HG03175 (cell line): ENCODE results near the gene CIAO2B.
"Not testable (repeated sequence)": the region's sequence is repeated elsewhere in the genome, so short reads cannot be mapped to it uniquely, and the experiment has no call there.

ENCODE experiments used
- ATAC-seq: cut with Tn5 transposase; IDR thresholded peaks from one replicate; pipeline ENCODE4 v1.9.1; 2021; ENCODE audit warnings: mild to moderate bottlenecking, moderate library complexity; ENCODE audit not compliant: unreplicated experiment

The CIAO2B gene

DNA sequence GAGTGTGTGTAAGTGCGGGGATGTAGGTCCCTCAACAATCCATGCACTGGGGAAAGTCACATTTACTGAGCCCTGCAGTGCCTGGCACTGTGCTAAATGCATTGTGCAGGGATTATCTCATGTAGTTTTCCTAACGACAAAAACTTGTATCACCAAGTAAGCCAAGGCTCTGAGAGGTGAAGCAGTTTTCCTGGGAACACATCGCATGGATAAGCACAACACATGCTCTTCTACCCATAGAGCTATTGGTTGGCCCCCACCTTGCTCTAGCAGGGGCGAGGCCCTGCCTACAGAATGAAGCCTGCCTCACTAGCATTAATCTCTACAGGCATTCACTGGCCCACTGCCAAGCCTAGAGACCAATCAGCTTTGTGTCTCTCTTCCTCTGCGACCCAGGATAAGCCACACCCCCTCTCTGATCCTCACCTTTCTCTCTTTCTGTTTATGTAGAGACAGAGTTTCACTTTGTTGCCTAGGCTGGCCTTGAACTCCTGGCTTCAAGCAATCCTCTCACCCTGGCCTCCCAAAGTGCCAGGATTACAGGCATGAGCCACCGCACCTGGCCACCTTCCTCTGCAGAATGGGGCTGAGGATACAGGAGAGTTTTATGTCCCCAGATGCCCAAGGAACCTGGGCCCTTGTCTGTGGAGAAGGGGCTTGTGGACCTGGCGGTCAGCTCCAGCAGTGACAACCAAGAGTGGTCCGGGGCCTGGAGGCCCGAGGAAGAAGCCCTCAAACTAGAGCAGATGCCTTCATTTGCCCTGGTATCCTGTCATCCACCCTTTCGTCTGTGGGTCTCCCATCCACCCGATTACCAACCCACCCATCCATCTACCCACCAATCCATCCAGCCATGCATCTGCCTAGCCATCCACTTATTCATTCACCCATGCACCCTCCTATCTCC, 28.3 kb downstream of the CIAO2B start:
- ATAC-seq = no peak

DNA sequence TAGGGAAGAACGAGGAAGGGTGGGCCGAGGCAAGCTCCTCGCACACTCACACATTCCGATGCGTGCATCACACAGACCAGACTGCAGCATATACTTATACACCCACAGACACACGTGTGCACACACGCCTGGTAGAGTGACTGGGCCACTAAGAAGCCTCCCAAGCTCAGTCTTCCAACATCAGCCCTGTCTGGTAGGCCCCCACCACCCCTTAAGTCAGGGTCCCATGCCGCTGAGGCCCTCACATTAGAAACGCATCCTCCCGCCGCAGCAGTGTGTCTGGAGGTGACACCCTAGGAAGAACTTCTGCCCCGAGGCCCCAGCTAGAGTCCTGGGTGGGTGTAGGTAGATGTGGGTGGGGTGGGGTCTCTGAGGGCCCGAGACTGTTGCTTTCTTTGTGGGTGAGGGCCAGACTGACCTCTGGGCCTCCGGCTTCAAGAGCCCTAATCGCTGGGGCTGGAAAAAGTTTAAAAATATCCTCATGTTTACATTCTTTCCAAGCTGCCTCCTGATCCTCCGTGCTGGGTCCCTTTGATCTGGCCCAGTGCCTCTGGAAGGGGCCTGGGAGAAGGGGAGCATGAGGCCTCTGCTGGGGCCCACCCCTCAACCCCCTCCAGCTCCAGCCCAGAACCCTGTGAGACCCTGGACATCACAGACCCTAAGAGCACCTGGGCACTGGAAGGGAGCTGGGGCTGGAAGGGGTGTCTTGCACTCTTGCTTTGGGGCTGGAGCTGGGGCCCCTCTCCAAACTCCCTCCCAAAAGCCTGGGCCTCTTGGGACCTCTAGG, 29.2 kb downstream of the CIAO2B start:
- no peak for ATAC-seq

DNA sequence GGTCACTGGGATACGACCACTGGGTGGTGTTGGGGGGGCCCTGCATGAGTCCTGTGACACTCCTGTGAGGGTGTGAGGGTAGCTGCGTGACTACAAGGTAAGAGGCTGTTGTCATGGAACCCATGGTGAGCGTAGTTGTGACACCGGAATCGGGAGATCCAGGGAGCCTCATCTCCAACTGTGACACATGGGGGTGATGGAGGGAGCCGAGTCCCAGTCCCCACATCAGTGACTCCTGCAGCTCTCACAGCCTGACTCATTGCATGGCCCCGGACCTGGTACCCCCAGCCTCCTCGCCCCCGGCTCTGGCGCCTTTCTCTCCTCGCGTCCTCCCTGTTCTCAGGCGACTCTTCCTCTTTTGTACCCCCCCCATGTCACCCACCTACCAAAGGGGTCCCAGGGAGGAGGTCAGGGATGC, 29.8 kb downstream of the CIAO2B start:
- no peak for ATAC-seq

DNA sequence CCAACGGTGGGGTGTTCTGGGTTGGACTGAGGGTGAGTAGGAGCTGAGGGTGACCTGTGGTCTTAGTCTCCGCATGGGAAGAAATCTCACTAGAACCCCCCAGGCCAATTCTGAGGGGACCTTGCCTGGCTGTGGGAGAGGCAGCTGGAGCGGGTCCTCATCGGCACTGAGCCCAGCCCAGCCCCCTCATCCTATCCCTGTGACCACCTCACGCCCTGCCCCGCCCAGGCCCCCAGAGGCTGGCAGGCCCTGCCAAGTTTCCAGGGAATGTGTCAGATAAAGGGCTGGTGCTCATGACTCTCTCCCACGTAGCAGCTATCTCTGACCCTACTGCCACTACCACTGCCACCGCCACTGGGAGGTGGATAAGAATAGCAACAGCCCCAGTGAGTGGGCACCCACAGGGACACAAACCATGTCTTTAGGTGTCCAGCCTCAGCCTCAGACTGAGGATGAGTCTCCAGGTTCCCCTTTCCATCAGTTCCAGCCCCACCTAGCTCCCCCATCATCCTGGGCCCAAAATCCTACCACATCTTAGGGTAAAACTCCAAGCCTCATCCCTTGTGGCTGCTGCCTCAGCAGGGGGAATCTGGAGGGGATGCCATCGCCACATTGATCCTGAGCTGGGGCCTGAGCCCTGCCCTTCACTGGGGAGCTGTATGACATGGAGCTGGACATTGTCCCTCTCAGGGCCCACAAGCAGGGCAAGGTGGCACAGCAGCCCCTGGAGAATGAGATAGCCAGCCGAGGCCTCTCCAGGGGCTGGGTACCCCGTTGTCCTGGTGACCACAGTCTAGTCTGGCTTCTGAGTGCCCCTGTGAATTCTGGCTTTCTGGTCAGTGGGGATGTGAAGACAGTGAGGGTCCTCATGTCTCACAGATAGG, 30.4 kb downstream of the CIAO2B start:
- no peak for ATAC-seq

DNA sequence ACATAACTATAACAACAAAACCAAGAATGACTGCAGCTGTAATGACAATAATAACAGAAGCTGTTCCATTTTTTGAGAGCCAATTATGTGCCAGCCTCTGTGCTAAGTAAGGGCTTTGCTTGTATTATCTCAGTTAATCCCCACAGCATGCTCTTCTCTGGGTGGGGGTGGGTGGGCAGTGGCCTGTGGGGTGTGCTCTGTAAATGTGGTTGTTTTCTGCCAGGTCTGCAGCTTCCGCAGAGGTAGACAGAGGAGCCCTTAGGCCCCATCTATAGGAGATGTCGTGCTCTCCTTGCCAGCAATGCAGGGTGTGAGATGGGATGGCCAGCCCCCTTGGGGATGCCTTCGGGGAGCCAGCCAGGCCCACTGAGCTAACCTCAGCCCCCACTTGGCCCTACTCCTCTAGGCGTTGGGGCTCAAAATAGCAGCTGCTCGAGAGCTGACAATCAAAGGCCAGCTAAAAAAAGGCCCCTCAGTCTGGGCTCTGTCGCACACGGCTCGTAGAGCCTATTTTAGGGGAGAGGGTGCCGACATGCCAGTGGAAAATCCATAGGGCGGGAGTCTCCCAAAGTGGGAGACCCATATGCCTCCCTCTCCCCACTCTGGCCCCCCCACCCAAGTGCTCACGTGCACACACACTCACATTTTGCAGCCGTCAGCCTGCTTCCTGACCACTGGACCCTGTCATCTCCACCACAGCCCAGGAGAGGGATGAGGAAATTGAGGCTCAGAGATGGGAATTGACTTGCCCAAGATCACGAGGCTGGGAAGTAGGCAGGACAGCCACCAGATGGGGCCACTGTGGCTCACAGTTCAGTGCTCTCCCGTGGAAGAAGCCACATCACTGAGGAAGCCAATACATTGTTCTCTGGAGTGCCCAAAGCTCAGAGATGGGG, 31.3 kb downstream of the CIAO2B start:
- no peak for ATAC-seq

DNA sequence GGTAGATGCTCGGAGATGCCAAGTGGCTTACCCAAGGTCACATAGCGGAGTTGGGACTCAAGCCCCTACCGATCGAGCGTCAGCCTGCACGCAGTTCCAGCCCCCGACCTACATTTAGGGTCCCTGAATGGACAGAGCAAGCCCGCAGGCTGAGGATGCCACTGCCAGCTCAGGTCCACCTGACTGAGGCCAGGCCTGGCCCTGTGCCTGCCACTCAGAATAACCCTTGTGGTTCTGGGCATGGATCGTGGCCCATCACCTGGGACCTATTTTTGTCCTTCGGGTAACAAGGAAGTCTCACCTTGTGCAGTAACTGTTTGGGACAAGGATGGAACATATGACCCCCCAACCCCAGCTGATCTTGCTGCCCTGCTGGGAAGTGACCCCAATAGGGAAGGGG, 32.6 kb downstream of the CIAO2B start:
- ATAC-seq = no peak

DNA sequence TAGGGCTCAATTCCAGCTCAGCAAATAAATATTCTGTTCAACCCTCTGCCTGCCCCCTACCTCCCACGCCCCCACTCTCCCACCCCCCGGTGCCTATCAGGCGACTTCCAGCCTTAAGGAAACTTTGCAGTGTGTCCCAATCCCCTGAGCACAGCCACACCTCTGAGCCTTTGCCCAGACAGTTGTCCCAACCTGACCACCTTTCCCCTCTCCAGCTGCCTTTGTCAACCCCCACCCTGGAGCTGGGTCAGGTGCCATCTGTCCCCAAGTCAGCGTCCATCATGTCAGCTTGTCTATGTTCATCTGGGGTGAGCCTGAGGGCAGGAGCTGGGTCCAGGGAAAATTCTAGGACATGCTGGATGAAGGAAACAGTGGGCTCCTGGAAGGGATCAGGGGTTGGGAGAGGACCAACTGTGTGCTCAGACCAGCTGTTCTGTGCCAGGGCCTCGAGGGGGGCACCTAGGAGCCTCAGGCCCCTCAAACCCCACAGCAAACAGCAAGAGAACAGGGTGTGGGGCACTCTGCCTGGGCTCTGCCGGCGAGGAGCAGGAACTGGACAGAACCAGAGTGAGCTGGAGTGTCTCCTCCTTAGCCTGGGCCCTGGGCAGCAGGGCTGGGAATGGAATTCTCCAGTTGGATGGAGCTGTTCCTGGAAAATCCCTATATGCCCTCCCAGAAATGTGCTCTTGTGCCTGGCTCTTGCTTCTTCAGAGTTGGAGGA, 33.3 kb downstream of the CIAO2B start:
- no peak for ATAC-seq

DNA sequence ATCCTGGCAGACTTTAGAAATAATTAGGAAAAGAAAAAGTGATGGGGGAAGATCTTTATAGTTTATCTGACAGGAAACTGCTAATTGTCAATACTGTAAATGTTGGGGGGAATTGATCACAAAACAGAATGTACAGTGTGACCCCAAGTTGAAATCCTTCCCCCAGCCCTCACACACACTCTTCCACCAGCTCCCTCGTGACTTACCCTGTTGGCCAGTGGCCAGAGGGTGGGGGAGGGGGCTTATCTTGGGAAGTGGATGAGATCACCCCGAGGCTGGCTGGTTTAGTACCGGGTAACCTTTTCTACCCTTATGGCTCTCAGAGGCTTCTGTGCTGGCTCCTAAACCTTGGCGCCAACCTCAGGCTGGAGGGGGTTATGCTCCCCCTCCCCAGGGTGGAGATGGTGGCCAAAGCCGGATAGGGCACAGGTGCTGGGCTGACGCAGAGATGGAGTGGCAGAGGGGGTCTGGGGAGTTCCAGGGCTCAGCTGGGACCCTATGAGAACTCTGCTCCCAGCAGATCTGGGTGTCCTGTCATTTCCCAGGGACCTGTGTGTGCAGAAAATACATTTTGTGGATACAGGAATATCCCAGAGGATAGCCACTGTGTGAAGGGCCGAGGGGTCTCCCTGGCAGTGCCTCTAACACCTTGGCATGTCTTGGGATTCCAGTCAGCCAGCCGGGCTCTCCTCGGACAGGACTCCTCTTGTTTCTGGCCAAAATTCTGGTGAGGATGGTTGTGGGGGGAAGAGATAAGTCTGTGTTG, 34.1 kb downstream of the CIAO2B start:
- ATAC-seq = no peak

DNA sequence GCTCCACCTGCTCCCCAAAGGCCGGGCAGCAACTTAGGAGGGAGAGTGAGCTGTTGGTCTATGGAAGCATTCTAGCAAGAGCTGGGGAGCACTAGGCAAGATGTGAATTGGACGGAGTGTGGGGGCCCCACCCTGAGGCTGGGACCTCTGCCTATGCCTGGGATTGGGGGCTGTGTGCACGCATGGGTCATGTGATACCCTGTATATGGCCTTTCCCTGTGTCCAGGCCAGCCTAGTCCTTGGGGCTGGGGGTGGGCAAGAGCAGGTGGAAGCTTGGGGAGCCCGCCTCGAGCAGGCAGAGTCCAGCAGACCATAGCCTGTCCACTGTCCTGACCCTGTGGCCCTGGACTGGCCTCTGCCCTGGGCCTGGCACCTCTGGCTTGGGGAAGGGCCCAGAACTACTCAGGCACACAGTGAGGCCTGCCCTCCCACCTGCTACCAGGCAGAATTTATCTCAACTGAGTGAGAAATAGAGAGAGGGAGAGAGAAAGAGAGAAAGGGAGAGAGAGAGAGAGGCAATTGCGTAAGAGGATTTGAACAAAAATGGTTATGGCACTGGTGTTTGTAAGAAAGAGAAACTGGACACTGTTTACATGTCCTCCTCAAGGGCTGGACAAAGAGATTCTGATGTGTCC, 34.8 kb downstream of the CIAO2B start:
- no peak for ATAC-seq

DNA sequence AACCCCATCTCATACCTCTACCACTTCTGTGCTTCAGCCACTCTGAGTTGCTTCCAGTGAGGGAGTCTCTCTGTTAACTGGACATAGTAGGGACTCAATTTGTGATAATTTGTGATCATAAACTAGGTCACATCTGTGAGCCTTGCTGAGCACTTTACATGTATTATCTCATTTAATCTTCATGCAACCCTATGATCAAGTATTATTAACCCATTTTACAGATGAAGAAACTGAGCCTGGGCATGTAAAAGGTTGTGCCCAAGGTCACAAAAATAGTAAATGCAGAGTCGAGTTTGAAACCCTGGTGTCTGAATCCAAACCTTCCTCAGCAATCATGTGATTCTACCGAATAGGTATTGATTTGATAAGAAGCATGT, 35.3 kb downstream of the CIAO2B start:
- ATAC-seq = no peak

DNA sequence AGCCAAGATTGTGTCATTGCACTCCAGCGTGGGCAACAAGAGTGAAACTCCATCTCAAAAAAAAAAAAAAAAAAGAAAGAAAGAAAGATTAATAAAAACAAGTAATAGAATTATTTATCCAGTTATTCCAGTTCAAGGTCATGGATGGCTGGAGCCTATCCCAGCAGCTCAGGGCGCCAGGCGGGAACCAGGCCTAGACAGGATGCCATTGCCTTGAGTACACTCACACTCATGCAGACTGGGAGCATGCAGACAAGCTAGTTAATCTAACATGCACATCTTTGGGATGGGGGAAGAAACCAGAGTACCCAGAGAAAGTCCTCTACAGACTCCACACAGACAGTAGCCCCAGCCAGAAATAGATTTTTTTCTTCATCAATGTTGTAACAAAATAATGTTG, 36.0 kb downstream of the CIAO2B start:
- no peak for ATAC-seq

DNA sequence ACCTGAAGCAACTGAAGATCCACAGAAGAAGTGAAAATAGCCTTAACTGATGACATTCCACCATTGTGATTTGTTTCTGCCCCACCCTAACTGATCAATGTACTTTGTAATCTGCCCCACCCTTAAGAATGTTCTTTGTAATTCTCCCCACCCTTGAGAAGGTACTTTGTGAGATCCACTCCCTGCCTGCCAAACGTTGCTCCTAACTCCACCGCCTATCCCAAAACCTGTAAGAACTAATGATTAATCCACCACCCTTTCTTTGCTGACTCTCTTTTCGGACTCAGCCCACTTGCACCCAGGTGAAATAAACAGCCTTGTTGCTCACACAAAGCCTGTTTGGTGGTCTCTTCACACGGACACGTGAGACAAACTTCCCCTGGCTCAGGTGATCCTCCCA, 37.5 kb downstream of the CIAO2B start:
- not testable (repeated sequence) for ATAC-seq

DNA sequence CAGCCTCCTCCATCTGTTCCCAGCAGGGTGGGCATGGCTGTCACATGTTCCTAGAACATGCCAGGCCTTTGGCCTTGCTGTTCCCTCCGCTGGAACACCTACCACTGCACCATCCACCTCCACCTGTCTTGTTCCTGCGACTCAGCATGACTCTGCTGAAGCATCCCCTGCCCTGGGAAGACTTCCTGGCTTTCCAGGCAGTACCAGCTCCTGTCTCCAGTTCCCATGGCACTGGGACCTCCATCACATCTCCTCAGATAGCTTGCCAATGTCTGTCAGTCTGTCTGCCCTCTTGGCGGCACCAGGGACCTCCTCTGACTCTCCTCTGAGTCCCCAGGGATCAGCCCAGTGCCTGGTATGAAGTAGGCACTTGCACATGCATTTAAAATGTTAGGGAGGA, 38.2 kb downstream of the CIAO2B start:
- ATAC-seq = no peak

DNA sequence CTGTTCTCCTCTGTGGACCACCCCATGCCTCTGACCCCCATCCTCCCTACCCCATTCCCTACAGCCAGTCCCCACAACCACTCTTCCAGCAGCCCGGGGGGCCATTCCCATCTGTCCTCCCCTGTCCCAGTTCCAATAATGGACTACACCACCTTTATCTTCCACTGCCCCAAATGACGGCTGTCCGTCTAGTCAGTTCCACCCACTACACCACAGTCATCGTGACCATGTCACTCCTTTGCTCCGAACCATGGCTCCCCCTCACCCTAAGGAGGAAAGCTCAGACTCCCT, 38.6 kb downstream of the CIAO2B start:
- no peak for ATAC-seq

DNA sequence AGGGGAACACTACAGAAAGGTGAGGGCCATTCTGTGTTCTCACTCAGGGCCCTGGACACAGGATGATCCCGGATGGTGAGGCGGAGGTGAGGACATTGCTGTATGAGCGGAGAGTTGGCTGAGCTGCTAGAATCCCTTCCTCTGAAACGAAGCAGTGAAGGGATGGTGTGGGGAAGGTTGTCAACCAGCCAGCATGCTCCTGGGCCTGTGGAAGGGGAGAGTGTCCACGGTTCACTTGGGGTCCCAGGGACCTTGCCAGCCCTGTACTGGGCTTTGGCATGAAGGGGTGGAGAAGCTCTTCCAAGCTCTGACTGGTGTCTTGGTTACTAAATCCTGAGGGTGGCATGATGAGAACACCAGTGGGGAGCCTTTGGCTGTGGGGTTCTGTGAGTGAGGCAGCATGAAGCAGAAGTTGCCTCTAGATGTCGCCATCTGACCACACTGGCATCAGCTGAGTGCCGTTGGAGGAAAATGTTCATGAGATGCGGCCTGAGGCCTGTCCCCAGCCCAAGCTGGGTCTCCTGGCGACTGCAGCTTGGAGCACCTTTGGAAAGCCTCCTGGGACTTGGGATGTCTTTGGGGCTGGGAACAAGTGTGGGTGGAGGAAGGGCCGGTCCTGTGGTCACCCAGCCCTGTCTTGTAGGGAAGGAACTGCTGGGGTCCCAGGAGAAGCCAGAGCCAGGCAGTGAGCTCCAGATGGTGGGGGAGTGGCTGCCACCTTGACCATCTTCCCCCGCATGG, 39.1 kb downstream of the CIAO2B start:
- ATAC-seq = no peak

DNA sequence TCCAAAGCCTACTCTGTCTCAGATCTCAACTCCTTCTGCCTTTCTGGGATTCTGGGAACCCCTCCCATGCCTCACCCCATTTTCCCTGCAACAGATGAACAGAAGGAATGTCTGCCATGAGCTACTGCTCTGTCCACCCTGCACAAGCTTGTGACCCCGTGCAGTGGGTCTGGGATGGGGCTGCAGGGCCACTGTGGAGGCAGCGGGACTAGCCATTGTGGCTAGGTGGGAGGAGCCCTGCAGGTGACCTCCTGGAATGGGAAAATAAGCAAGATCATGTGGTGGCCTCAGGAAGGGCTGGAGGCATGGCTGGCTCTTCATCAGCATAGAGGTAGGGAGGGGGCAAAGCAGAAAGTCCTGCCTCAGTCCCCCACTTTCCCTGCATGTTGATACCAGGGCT, 40.1 kb downstream of the CIAO2B start:
- ATAC-seq = no peak

DNA sequence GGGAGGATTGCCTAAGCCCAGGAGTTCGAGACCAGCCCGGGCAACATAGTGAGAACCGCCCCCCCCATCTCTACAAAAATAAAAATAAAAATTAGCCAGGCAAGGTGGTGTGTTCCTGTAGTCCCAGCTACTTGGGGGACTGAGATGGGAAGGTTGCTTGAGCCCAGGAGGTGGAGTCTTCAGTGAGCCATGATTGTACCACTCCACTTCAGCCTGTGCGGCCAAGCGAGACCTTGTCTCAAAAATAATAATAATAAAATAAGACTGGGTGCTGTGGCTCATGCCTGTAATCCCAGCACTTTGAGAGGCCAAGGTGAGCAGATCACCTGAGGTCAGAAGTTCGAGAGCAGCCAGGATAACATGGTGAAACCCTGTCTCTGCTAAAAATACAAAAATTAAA, 42.4 kb downstream of the CIAO2B start:
- ATAC-seq = no peak

DNA sequence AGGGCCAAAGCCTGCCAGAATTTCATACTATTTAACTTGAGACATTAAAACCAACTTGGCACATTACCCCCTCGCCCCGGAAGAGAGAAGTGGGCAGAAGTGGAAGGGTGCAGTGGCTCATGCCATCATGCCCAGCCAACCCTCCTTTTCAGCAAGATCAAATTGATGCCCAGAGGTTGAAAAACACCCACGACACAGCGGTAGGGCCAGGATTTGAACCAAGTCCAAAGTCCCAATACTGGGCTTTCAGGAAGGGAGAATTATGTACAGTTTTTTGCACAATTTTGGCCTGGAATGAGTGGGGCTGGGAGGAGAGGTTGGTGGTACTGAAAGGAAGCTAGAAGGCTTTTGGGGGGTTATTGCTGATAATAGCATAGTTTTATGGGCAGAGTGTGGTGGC, 42.8 kb downstream of the CIAO2B start:
- ATAC-seq = no peak
